Measurements from ENCODE around the gene SNX3.

- TF ChIP-seq, protein P1, sequence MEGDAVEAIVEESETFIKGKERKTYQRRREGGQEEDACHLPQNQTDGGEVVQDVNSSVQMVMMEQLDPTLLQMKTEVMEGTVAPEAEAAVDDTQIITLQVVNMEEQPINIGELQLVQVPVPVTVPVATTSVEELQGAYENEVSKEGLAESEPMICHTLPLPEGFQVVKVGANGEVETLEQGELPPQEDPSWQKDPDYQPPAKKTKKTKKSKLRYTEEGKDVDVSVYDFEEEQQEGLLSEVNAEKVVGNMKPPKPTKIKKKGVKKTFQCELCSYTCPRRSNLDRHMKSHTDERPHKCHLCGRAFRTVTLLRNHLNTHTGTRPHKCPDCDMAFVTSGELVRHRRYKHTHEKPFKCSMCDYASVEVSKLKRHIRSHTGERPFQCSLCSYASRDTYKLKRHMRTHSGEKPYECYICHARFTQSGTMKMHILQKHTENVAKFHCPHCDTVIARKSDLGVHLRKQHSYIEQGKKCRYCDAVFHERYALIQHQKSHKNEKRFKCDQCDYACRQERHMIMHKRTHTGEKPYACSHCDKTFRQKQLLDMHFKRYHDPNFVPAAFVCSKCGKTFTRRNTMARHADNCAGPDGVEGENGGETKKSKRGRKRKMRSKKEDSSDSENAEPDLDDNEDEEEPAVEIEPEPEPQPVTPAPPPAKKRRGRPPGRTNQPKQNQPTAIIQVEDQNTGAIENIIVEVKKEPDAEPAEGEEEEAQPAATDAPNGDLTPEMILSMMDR (IDR thresholded peaks at IDR 0.05; ENCODE audit: poor library complexity, severe bottlenecking) = no peak
- no peak for TF ChIP-seq EZH2 (IDR thresholded peaks at IDR 0.05; ENCODE audit: borderline replicate concordance, insufficient read depth, low read length, poor library complexity, severe bottlenecking)
- TF ChIP-seq, protein P2, sequence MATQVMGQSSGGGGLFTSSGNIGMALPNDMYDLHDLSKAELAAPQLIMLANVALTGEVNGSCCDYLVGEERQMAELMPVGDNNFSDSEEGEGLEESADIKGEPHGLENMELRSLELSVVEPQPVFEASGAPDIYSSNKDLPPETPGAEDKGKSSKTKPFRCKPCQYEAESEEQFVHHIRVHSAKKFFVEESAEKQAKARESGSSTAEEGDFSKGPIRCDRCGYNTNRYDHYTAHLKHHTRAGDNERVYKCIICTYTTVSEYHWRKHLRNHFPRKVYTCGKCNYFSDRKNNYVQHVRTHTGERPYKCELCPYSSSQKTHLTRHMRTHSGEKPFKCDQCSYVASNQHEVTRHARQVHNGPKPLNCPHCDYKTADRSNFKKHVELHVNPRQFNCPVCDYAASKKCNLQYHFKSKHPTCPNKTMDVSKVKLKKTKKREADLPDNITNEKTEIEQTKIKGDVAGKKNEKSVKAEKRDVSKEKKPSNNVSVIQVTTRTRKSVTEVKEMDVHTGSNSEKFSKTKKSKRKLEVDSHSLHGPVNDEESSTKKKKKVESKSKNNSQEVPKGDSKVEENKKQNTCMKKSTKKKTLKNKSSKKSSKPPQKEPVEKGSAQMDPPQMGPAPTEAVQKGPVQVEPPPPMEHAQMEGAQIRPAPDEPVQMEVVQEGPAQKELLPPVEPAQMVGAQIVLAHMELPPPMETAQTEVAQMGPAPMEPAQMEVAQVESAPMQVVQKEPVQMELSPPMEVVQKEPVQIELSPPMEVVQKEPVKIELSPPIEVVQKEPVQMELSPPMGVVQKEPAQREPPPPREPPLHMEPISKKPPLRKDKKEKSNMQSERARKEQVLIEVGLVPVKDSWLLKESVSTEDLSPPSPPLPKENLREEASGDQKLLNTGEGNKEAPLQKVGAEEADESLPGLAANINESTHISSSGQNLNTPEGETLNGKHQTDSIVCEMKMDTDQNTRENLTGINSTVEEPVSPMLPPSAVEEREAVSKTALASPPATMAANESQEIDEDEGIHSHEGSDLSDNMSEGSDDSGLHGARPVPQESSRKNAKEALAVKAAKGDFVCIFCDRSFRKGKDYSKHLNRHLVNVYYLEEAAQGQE (IDR thresholded peaks at IDR 0.05; ENCODE audit: borderline replicate concordance) = no peak
- TF ChIP-seq RAD21 (conservative IDR thresholded peaks at IDR 0.05) = no peak
- no peak for TF ChIP-seq POLR2AphosphoS5 (IDR thresholded peaks at IDR 0.05)
- TF ChIP-seq MXI1 (conservative IDR thresholded peaks at IDR 0.05; ENCODE audit: poor library complexity, severe bottlenecking) = no peak
- TF ChIP-seq SMC3 (conservative IDR thresholded peaks at IDR 0.05; ENCODE audit: poor library complexity) = no peak
- no peak for TF ChIP-seq TAF1 (IDR thresholded peaks at IDR 0.05; ENCODE audit: low read depth)
These were observed 24.5 kb upstream of the SNX3 start for GRCh38 chr6:108285381-108285780.
